Measurements from ENCODE around the gene UBR4.
"Not testable (repeated sequence)": the region's sequence is repeated elsewhere in the genome, so short reads cannot be mapped to it uniquely, and the experiment has no call there.

UBR4 gene

DNA sequence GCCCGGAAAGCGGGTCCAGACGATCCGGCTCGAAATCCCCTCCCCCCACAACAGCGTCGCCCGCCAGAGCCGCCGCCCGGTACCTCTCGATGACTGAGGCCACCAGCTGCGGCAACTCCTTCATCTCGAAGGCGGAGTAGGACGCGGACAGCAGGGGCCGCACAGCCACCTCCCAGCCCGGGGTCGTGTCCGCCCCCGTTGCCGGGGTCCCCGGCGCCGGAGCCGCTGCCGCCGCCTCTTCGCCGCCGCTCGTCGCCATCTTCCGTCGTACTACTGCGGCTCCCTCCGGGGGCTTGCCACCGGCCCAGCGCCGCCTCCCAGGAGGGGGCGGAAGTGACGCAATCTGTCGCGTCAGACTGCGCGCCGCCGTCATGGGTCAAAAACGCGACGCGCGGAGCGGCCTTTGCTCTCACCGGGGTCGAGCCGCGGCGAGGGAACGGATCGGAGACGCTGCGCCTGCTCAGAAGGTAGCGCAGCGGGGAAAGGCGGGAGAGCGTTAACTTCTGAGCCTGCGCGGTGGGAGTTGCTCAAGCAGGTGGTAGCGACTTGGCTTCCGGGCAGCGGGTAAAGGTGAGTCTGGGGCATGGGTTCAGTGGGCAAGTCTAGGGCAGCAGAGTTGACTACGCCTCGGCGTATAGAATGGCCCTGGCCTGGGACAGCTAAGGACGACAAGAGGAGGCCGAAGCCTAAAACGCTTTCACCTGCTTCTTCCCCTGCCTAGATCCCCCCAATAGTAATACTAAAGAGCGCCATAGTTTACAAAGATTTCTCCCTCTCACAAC lies at the start of gene UBR4:
UBR4 (minus strand) TSS at position 277 of the 782 bp plus-strand sequence; CDS start at position 259, 18 bp downstream.
- DNase-seq (ENCODE audit: low read depth): peak; percentile 86

DNA sequence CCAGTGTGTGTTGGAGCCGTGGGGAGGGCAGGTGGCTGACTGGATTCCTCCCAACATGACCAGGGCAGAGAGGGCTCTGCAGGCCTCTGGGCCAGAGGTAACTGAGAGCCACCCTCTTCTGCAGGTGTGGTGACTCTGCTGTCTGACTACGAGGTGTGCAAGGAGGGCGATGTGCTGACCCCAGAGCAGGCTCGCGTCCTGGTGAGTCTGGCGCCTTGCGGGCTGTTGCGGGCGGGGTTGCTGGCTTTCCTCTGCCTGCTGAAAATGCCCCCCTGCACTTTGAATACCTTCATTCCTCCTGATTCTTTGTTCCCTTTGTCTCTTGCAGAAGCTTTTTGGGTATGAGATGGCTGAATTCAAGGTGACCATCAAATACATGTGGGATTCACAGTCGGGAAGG lies 48.3 kb upstream of the UBR4 start:
- DNase-seq (ENCODE audit: low read depth): no peak

DNA sequence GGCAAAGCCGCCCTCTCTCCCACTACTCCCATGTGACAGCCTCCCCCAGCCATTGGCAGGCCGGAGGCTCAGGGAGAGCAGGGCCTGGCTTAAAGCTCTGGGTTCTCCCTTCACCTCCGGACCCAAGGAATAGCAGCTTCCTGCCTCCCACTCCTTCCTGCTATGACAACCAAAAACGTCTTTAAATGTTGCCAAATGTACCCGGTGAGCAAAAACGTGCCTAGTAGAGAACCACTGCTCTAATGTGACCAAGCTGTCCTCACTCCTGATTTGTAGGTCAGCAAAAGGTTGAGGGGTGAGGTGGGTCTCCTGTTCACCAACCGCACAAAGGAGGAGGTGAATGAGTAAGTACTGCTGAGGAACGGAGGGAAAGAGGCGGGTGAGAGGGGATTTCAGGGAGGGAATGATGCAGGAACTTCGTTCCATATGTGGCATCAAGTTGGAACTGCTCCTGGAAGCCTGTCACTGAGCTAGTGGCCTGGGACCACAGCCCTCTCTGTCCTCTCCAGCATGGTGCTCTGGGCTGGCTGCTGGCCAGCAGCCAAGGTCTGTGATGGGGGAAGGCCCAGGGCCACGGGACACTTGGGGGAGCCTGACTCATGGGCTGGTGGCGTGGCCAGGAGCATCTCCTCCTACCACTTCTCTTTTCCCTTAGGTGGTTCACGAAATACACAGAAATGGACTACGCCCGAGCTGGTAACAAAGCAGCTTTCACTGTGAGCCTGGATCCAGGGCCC lies 47.3 kb upstream of the UBR4 start:
- DNase-seq (ENCODE audit: low read depth): no peak

DNA sequence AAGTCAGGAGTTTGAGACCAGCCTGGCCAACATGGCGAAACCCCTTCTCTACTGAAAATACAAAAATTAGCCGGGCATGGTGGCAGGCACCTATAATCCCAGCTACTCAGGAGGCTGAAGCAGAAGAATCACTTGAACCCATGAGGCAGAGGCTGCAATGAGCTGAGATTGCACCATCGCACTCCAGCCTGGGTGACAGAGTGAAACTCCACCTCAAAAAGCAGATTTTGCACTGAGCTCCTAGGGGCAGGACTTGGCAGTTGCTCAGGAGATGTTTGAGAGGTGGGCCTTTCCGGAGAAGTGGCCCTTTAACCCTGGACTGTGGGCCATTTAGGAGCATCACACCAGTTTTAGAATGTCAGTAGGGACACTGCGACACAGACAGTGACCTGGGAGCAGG lies 46.2 kb upstream of the UBR4 start:
- DNase-seq (ENCODE audit: low read depth): not testable (repeated sequence)

DNA sequence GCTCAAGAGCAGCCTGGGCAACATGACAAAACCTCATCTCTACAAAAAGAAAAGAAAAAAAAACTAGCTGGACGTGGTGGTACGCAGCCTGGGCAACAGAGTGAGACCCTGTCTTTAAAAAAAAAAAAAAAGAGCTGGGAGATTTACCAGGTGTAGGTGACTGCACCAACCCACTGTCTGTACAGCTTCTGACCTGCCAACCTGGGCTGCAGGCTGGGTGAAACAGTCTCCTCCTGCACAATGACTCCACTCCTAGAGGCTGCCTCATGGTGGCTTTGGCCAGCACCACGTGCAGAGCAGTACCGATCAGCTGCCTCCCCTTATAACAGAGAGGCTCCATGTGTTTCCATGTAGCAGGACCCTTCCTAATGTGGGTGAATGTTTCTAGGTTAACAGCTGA lies 45.2 kb upstream of the UBR4 start:
- DNase-seq (ENCODE audit: low read depth): no peak

DNA sequence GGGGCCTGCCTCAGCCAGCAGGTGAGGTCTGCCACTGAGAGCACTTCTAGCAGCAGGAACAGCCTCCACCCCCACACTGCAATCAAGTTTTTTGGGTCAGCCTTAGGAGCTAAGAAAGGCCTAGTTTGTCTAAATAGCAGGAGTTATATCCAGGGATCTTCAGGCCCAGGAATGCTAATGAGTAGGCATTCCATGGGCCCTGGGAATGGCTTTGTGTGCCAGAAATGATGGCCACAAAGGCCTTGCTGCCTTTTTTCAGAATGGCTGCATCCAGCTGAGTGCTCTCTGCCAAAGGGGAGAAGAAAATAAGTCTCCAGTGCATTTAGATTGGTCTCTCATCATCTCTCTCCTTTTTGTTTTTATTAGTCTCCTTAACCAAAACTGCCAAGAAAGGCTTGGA lies 44.4 kb upstream of the UBR4 start:
- no peak for DNase-seq (ENCODE audit: low read depth)

DNA sequence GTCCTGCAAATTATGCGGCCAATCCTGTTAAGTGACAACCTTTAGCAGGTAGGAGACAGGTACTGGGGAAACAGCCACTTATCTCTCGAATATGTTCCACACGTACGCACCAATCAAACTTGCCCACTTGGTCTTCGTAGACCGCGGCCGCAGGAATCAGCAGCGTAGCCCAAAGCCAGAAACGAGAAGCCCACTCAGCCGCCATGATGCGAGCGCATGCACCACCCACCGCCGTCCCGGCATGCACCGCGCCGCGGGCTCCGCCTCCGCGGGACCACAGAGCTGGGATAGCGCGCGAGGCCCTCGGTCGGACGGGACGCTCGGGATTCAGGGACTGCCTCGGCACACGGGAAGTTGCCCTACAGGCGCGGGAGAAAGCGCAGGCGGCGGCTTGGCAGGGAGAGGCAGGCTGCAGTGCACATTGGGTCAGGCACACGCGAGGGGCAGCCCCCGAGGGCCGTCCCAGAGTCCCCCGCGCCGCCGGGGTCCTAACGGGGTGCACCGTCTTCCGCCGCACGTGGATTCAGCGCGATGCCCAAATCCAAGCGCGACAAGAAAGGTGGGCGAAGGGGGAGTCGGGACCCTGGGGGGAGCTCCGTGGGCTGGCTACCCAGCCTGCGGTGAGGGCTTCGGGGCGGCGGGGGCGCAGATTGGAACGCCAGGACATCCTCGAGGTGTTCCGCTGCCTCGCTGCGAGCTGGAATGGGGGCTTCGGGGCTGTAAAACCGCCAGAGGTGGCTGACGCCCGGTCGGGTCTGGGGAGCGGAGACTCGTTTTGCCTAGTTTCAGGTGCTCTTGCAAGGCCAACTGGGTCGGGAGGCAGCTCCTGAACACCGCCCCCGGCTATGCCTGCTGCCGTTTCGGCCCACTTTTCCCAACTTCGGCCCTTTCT lies 41.5 kb upstream of the UBR4 start, which contains the start of the genes EMC1 and MRTO4:
EMC1 (minus strand) TSS at position 220 of the 892 bp plus-strand sequence; CDS start at position 205, 15 bp downstream.
MRTO4 (plus strand) TSS at position 501 of the 892 bp plus-strand sequence; CDS start at position 532, 31 bp downstream.
- DNase-seq (ENCODE audit: low read depth): peak; percentile 57

DNA sequence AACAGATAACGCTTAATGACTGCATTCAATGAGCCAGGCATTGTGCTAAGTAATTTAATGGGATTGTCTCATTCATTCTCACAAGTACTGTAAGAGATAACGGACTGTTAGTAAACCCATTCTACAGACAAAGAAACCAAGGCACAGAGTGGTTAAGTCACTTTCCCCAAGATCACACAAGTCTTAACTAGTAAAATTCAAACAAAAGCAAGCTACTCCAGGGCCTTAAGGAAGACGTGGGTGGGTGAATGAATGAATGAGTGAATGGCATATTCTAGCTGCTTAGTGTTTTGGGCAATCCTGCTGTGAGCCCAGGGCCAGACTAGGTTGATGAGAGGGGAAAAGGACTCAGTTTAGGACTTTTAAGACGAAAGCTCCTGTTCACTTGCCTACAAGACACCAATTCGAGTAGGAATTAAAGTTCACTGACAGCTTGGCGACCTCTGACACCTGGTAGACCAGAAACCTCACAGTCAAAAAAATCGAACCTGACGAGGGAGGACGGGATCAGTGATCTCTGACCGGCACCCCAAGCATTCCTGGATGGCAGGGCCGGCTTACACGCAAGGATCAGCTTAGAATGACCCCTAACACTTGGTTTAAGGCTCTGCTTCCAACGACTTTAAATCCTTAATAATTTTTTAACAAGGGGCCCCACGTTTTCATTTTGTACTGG lies 40.7 kb upstream of the UBR4 start:
- DNase-seq (ENCODE audit: low read depth): no peak

DNA sequence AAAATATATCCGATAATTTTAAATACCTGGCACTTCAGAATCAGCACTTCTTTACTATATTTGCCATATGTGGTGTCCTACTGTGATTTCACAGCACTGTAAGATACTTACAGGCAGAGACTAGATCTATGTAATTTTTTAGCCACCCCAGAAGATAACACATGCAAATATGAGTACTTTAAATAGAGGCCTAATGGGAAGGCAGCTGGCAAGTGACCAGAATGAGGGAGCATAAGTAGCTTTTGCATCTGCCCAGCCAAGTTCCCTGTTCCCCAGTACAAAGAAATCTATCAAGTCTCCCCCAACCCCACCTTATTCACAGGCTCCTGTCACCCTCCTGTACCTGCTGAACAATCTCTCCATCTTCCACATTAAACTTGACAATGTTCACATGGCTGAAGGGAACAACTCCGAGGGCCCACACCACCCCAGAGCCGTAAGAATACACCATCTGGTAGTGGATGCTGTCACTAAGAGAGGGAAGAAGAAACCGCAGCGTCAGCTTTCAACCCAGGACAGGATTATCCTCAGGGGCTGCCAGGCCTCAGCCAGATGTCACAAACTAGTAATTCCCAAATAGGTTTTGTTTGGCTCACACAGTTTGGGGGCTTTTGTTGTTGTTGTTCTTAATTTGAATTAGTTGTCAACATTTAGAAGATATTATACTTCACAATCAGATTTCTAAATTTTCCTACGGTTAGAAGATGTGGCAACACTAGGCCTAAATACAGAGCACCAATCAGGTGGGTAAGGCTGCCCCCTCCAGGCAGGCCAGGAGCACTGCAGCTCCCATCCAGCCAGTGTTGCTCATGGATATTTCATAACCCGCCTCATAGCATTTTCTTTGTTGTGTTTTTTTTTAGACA lies 30.8 kb upstream of the UBR4 start:
- DNase-seq (ENCODE audit: low read depth): peak; percentile 47

DNA sequence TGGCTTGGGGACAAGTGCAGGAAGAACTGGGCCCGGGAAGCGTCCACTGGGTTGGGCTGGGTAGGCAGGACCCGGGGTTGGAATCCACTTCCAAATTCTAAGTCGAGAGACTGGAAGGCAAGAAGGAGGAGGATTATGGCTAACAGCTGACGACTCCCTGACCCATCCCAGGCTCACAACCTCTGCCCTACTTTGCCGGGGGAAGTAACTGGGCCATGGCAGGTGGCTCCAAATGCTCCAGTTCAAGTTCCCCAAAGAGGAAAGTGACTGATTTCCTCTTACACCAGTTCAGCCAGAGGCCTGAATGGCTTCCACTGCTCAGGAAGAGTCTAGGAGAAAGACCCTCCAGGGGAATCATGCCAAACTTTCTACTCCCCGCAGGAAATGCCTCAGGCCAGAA lies 29.8 kb upstream of the UBR4 start:
- DNase-seq (ENCODE audit: low read depth): no peak

DNA sequence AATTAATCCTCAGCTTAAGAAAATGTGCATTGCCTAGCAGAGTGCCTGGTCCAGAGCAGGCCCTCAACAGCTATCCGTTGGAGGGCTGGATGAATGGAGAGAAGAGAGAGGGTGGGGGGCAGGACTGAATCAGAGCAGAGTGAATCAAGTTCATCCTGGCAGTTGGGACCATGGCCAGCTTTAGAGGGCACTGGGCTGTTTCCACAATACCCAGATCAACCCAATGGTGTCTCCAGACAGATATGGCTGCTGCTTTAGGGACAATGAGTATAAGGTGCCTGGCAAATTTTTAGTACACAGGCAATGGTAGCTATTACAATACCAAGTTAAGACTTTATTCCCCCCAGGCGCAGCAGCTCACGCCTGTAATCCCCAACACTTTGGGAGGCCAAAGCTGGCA lies 24.2 kb upstream of the UBR4 start:
- no peak for DNase-seq (ENCODE audit: low read depth)

DNA sequence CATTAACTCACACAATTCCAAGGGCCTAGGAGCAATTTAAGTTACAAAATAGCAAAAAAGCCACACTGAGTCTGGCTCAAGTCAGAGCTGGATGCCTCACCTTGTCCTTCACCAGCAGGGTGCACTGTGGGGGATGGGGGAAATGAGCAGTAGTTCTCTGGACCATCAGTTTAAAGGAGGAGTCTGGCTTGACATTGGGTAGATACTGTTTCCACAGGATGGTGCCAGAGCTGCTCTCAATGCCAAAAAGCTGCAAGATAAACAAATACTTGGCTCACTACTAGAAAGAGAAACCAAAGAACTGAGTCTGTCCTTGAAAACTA lies 22.4 kb upstream of the UBR4 start:
- no peak for DNase-seq (ENCODE audit: low read depth)

DNA sequence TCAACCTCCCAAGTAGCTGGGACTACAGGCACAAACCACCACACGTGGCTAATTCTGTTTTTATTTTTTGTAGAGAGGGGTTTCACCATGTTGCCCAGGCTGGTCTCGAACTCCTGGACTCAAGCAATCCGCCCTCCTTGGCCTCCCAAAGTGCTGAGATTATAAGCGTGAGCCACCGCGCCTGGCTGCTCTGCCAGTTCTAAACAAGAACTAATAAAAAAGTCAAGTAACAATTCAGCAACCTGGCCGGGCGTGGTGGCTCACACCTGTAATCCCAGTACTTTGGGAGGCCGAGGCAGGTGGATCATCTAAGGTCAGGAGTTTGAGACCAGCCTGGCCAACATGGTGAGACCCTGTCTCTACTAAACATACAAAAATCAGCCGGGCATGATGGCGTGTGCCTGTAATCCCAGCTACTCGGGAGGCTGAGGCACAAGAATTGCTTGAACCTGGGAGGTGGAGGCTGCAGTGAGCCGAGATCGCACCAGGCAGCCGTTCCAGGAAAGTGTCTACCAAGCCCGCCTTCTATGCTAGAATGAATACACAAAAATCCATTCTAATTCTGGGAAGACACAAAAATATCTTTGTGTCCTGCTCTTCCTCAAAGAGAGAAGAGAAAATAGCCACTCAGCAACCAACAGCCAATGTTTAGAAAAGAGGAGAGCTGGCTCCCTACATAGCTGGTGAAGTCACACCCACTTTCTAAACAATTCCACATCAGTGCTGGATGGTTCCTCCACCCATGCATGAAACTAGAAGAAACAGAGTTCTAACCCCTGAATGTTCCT lies 21.9 kb upstream of the UBR4 start:
- not testable (repeated sequence) for DNase-seq (ENCODE audit: low read depth)

DNA sequence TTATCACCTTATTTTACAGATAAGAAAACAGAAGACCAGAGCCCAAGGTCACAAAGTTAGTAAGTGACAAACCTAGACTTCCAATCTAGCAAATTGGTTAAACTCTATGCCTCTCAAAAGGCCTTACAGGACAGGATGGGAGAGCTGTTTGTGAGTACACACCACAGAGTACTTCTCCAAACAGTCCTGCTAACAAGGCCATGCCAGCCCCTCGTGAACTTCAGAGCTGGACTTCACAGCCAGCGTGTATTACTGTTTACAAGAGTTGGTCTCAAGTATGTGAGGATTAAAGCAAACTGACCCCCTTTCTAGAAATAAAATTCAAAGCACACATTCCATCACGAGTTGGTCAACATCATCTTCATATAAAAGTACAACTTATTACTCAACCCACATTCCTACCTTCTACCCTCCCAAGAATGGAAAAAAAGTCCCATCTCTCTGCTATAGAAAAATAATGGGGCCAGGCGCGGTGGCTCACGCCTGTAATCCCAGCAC lies 19.8 kb upstream of the UBR4 start:
- DNase-seq (ENCODE audit: low read depth): no peak

DNA sequence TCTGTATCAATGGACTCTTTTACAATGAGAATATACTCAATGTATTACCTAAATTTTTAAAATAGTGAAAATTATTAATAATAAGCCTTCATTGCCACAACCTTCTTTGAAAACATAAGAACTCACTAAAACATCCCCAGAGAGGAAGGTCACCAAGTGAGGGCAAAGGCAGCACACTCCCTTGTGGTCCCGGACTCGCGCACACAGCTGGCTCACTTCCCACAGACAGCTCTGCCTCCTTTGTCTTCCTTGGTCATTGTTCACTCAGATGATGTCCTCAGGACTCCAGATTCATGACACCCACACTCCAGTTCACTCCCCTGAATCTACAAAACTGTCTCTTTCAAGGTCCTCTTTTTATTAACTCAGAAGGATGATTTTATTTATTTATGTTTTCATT lies 19.2 kb upstream of the UBR4 start:
- no peak for DNase-seq (ENCODE audit: low read depth)

DNA sequence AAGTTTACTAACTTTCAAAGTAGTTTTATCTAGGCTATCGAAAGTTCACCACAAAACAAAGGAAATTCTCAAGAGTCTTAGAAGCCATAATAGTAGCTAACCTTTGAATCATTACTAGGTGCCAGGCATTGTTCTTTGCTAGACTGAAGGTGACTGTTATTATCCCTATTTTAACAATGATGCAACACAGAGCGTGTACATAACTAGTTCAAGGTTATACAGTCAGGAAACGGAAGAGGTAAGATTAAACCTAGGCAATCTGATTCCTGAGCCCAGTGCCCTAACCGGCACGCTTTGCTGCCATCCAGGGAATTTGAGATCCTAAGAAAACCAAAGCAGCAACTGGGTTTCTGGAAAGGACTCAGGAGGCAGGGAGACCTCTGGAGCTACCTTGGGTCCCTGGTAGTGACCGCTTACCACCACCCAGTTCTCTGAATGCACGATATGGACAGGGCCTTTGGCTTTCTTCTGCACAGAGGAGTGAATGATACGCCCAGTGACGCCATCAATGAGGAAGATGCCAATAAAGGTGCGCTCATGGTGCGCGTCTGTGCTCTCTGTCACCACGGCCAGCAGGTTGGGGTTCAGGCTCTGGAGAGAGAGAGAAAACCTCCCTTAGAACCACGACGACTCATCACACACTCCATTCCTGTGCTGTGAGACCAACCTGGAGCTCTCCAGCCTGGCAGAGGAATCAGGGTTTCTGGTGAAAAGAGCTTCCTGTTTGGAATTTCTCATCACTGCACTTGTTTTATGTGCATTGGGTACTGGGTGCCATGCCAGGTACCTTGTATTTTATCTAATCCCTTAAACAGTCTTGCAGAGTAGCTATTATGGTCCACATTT lies 13.1 kb upstream of the UBR4 start:
- no peak for DNase-seq (ENCODE audit: low read depth)

DNA sequence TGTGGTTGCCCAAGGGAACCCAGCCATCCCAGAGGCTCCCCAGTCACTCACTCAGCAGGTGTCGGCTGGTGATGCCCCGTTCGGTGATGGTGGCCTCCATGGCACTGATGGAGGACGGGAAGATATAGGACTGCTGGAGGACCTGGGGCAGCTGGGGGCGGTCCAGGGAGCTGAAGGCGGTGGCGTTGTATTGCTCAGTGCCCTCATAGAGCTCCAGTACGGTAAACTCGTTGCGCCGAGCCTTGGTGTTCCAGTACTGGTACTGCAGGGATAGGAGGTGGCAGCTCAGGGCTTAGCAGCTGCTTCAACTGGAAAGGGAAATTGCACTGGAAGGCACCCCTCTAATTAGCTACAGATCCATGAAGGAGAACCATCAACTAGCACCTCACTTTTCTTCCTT lies 12.5 kb upstream of the UBR4 start:
- no peak for DNase-seq (ENCODE audit: low read depth)

DNA sequence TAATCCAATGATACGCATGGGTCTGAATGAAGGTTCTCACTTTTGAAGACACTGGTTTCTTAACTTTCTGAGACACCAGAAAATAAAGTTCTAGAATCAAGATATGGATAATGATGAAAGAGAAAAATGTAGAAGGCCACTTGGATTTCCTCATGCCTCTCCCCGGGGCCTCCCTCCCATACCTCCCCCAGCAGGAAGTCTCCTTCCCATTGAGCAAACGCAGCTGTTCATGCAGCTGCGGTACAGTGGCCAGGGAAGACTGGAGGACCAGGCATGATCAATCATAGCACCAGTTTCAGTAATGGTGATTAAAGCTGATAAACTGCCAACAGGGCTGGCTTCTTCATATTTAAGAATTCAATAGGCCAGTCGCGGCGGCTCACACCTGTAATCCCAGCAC lies 10.9 kb upstream of the UBR4 start:
- no peak for DNase-seq (ENCODE audit: low read depth)

Data from GM04504 (cell line).